ENCODE measurements around the gene BRPF3.
"Not testable (repeated sequence)": the region's sequence is repeated elsewhere in the genome, so short reads cannot be mapped to it uniquely, and the experiment has no call there.

BRPF3 gene

GRCh38 chr6:36201612-36202011 lies 5.1 kb downstream of the BRPF3 start:
- Histone ChIP-seq H3K4me3 (ENCODE audit: low read length) (no peak overlapping the region), H3K36me3 (ENCODE audit: control insufficient read depth, insufficient read depth, low read length, severe bottlenecking) (peaks cover 67% of the 10 kb centered on the region), H3K9me3 (ENCODE audit: control insufficient read depth, low read length) (no peaks in the 10 kb centered on the region), H3K4me1 (ENCODE audit: control insufficient read depth, insufficient read depth, low read length) (peaks cover 9% of the 10 kb centered on the region), H3K9ac (ENCODE audit: low read length) (no peak overlapping the region), H3K27me3 (replicated peaks; ENCODE audit: control insufficient read depth, insufficient read depth, low read length) (no peaks in the 10 kb centered on the region)
- DNase-seq (ENCODE audit: low read depth), result no peak

GRCh38 chr6:36202101-36202500 lies 5.6 kb downstream of the BRPF3 start:
- no peak overlapping the region for H3K9ac ChIP-seq (ENCODE audit: low read length)
- H3K9me3 ChIP-seq (ENCODE audit: control insufficient read depth, low read length), result no peaks in the 10 kb centered on the region
- no peak for DNase-seq (ENCODE audit: low read depth)
- H3K27me3 ChIP-seq (replicated peaks; ENCODE audit: control insufficient read depth, insufficient read depth, low read length), result no peaks in the 10 kb centered on the region
- peaks cover 9% of the 10 kb centered on the region for H3K4me1 ChIP-seq (ENCODE audit: control insufficient read depth, insufficient read depth, low read length)
- peaks cover 71% of the 10 kb centered on the region for H3K36me3 ChIP-seq (ENCODE audit: control insufficient read depth, insufficient read depth, low read length, severe bottlenecking)
- no peak overlapping the region for H3K4me3 ChIP-seq (ENCODE audit: low read length)

DNA sequence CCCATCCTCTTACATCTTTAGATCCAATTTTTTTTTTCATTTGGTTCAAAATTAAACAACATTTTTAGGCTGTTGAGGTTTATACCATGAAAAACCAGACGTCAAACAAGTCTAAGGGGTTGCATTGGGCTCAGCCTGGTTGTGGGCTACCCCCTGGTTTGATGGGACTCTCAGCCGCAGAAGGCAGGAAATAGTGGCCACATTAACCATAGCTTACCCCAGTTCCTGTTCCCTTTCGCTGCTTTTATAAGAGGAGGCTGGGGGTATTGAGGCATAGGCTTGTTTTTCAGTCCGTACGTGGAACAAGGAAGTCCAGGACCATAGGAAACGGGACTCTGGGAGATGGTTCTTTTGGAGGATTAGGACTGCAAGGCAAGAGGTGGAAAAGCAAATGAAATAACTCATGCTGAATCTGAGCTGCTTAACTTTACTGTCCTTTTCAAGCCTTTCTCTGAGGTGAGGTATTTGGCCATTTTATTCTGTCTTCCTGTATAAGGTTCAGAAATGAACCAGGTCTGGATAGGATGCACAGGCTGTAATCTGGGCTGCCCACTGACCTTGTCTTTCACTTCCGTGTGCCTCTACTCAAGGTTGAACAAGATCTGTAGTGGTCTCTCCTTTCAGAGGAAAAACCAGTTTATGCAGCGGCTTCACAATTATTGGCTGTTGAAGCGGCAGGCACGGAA lies 7.7 kb downstream of the BRPF3 start:
- Histone ChIP-seq H3K27me3 (replicated peaks; ENCODE audit: control insufficient read depth, insufficient read depth, low read length) (no peaks in the 10 kb centered on the region), H3K4me1 (ENCODE audit: control insufficient read depth, insufficient read depth, low read length) (no peaks in the 10 kb centered on the region), H3K4me3 (ENCODE audit: low read length) (no peak overlapping the region), H3K9me3 (ENCODE audit: control insufficient read depth, low read length) (no peaks in the 10 kb centered on the region), H3K9ac (ENCODE audit: low read length) (no peak overlapping the region), H3K36me3 (ENCODE audit: control insufficient read depth, insufficient read depth, low read length, severe bottlenecking) (peaks cover 91% of the 10 kb centered on the region)
- no peak for DNase-seq (ENCODE audit: low read depth)

- Histone ChIP-seq H3K27me3 (replicated peaks; ENCODE audit: control insufficient read depth, insufficient read depth, low read length) (no peaks in the 10 kb centered on the region), H3K9ac (ENCODE audit: low read length) (no peak overlapping the region), H3K9me3 (ENCODE audit: control insufficient read depth, low read length) (no peaks in the 10 kb centered on the region), H3K36me3 (ENCODE audit: control insufficient read depth, insufficient read depth, low read length, severe bottlenecking) (peaks cover 95% of the 10 kb centered on the region), H3K4me1 (ENCODE audit: control insufficient read depth, insufficient read depth, low read length) (no peaks in the 10 kb centered on the region), H3K4me3 (ENCODE audit: low read length) (no peak overlapping the region)
- no peak for DNase-seq (ENCODE audit: low read depth)
Observed at GRCh38 chr6:36207155-36207554, 10.6 kb downstream of the BRPF3 start.

DNA sequence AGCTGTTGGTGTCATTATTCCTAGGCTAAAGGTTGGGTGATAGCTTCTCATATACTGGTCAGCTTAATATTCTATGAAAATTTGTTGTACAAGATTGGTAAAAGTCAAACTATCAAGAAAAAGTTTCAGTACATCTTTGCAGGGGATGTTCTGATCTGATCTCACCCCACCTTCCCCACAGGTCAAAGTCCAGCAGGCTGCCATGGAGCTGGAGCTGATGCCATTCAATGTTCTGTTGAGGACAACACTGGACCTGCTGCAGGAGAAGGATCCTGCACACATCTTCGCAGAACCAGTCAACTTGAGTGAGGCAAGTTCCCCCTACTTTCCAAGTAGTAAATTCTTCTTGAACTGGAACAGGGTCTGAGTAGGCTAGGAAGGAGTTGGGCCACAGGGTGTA lies 13.1 kb downstream of the BRPF3 start:
- Histone ChIP-seq H3K4me1 (ENCODE audit: control insufficient read depth, insufficient read depth, low read length) (no peaks in the 10 kb centered on the region), H3K27me3 (replicated peaks; ENCODE audit: control insufficient read depth, insufficient read depth, low read length) (no peaks in the 10 kb centered on the region), H3K36me3 (ENCODE audit: control insufficient read depth, insufficient read depth, low read length, severe bottlenecking) (peaks cover 90% of the 10 kb centered on the region), H3K9ac (ENCODE audit: low read length) (no peak overlapping the region), H3K4me3 (ENCODE audit: low read length) (no peak overlapping the region), H3K9me3 (ENCODE audit: control insufficient read depth, low read length) (no peaks in the 10 kb centered on the region)
- DNase-seq (ENCODE audit: low read depth), result no peak

DNA sequence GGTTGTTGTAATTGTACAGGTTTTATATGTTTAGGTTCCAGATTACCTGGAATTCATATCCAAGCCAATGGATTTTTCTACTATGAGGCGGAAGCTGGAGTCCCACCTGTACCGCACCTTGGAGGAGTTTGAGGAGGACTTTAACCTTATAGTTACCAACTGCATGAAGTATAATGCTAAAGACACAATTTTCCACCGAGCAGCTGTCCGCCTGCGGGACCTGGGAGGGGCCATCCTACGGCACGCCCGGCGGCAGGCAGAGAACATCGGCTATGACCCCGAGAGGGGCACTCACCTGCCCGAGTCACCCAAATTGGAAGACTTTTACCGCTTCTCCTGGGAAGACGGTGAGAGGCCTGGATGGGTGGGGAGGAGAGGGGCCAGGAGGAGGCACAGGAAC lies 13.6 kb downstream of the BRPF3 start:
- no peaks in the 10 kb centered on the region for H3K4me1 ChIP-seq (ENCODE audit: control insufficient read depth, insufficient read depth, low read length)
- H3K4me3 ChIP-seq (ENCODE audit: low read length), result no peak overlapping the region
- H3K36me3 ChIP-seq (ENCODE audit: control insufficient read depth, insufficient read depth, low read length, severe bottlenecking), result peaks cover 89% of the 10 kb centered on the region
- no peak for DNase-seq (ENCODE audit: low read depth)
- H3K27me3 ChIP-seq (replicated peaks; ENCODE audit: control insufficient read depth, insufficient read depth, low read length), result no peaks in the 10 kb centered on the region
- no peak overlapping the region for H3K9ac ChIP-seq (ENCODE audit: low read length)
- no peaks in the 10 kb centered on the region for H3K9me3 ChIP-seq (ENCODE audit: control insufficient read depth, low read length)

DNA sequence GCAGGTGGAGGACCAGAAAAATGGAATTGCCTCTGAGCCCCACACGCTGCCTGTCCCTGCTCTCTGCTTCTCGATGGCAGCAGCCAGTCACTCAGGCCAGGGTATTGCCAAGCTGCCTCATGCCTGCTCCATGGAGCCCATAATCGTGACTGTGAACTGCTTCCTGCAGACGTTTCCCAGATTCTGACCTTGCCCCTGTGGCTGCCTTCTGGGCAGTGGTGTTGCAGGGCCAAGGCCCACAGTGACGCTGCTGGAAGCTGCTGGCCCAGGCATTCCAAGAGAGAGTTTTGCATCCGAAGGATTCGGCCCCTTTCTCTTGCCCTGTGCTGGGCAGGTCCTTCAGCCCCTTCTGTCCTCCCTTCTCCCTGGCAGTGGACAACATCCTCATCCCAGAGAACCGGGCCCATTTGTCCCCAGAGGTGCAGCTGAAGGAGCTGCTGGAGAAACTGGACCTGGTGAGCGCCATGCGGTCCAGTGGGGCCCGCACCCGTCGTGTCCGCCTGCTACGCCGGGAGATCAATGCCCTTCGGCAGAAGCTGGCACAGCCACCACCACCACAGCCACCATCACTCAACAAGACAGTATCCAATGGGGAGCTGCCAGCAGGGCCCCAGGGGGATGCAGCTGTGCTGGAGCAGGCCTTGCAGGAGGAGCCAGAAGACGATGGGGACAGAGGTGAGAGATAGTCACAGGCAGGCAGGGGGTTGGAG lies 14.5 kb downstream of the BRPF3 start:
- no peak for DNase-seq (ENCODE audit: low read depth)
- H3K36me3 ChIP-seq (ENCODE audit: control insufficient read depth, insufficient read depth, low read length, severe bottlenecking), result peaks cover 89% of the 10 kb centered on the region
- H3K9ac ChIP-seq (ENCODE audit: low read length), result no peak overlapping the region
- no peaks in the 10 kb centered on the region for H3K9me3 ChIP-seq (ENCODE audit: control insufficient read depth, low read length)
- no peaks in the 10 kb centered on the region for H3K27me3 ChIP-seq (replicated peaks; ENCODE audit: control insufficient read depth, insufficient read depth, low read length)
- H3K4me1 ChIP-seq (ENCODE audit: control insufficient read depth, insufficient read depth, low read length), result no peaks in the 10 kb centered on the region
- no peak overlapping the region for H3K4me3 ChIP-seq (ENCODE audit: low read length)

GRCh38 chr6:36216559-36216958 lies 20.0 kb downstream of the BRPF3 start:
- DNase-seq (ENCODE audit: low read depth), result peak; percentile 31
- H3K27me3 ChIP-seq (replicated peaks; ENCODE audit: control insufficient read depth, insufficient read depth, low read length), result no peaks in the 10 kb centered on the region
- no peak overlapping the region for H3K9ac ChIP-seq (ENCODE audit: low read length)
- H3K4me1 ChIP-seq (ENCODE audit: control insufficient read depth, insufficient read depth, low read length), result no peaks in the 10 kb centered on the region
- H3K36me3 ChIP-seq (ENCODE audit: control insufficient read depth, insufficient read depth, low read length, severe bottlenecking), result peaks cover 90% of the 10 kb centered on the region
- no peak overlapping the region for H3K4me3 ChIP-seq (ENCODE audit: low read length)
- no peaks in the 10 kb centered on the region for H3K9me3 ChIP-seq (ENCODE audit: control insufficient read depth, low read length)

DNA sequence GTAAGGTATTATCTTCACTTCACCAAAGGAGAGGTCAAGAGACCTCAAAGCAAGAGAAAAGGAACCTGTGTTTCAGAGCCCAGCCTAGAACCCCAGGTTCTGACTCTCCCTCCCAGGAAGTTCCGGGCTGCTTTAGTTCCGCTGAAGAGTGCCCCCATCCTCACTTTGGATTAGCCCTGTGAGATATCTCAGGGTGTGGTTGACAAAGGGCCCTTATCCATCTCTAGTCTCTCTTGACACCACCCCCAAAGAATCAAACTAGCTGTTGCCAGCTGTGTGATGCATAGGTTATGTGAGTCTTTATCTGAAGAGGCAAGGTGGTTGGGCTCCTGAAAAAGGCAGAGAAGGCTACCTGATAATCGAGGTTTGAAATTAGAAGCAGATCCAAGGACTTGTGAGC lies 20.6 kb downstream of the BRPF3 start:
- Histone ChIP-seq H3K36me3 (ENCODE audit: control insufficient read depth, insufficient read depth, low read length, severe bottlenecking) (peaks cover 90% of the 10 kb centered on the region), H3K9ac (ENCODE audit: low read length) (no peak overlapping the region)

GRCh38 chr6:36217946-36218345 lies 21.4 kb downstream of the BRPF3 start:
- Histone ChIP-seq H3K4me3 (ENCODE audit: low read length) (no peak overlapping the region), H3K4me1 (ENCODE audit: control insufficient read depth, insufficient read depth, low read length) (no peaks in the 10 kb centered on the region), H3K9ac (ENCODE audit: low read length) (no peak overlapping the region), H3K9me3 (ENCODE audit: control insufficient read depth, low read length) (no peaks in the 10 kb centered on the region), H3K27me3 (replicated peaks; ENCODE audit: control insufficient read depth, insufficient read depth, low read length) (no peaks in the 10 kb centered on the region), H3K36me3 (ENCODE audit: control insufficient read depth, insufficient read depth, low read length, severe bottlenecking) (peaks cover 95% of the 10 kb centered on the region)
- no peak for DNase-seq (ENCODE audit: low read depth)

More for the DNA sequence above, 20.6 kb downstream of the BRPF3 start:
- Histone ChIP-seq H3K4me1 (ENCODE audit: control insufficient read depth, insufficient read depth, low read length) (no peaks in the 10 kb centered on the region), H3K9me3 (ENCODE audit: control insufficient read depth, low read length) (no peaks in the 10 kb centered on the region), H3K4me3 (ENCODE audit: low read length) (no peak overlapping the region), H3K27me3 (replicated peaks; ENCODE audit: control insufficient read depth, insufficient read depth, low read length) (no peaks in the 10 kb centered on the region)
- DNase-seq (ENCODE audit: low read depth), result no peak

GRCh38 chr6:36218516-36218915 lies 22.0 kb downstream of the BRPF3 start:
- H3K9ac ChIP-seq (ENCODE audit: low read length); H3K27me3 ChIP-seq (replicated peaks; ENCODE audit: control insufficient read depth, insufficient read depth, low read length); H3K9me3 ChIP-seq (ENCODE audit: control insufficient read depth, low read length); DNase-seq (ENCODE audit: low read depth); H3K4me3 ChIP-seq (ENCODE audit: low read length); H3K4me1 ChIP-seq (ENCODE audit: control insufficient read depth, insufficient read depth, low read length): not testable (repeated sequence)
- peaks cover 95% of the 10 kb centered on the region for H3K36me3 ChIP-seq (ENCODE audit: control insufficient read depth, insufficient read depth, low read length, severe bottlenecking)

All from adipocyte (in vitro differentiated cells).